H9 (cell line): ENCODE results near the gene ENDOU. TPM values are rescaled to one million over a fixed set of nuclear protein-coding genes. Genes with fewer than 3 reads are reported as not detected.

Experiments
- DNase-seq: peaks from one replicate; pipeline ENCODE4 v3.0.0-alpha.2; 2017
- H2AFZ ChIP-seq: one replicate; pipeline ENCODE4 v1.6.1; 2013; ENCODE audit warnings: mild to moderate bottlenecking, low read length, control low read depth, moderate library complexity
- H2AK5ac ChIP-seq: 2 replicates; pipeline ENCODE4 v1.6.1; 2013; ENCODE audit warnings: low read length, control low read depth, mixed read lengths; ENCODE audit not compliant: insufficient read length
- H2BK120ac ChIP-seq: one replicate; pipeline ENCODE4 v1.6.1; 2013; ENCODE audit warnings: low read depth, mild to moderate bottlenecking, low read length, control low read depth, inconsistent platforms; ENCODE audit not compliant: poor library complexity, severe bottlenecking
- H2BK12ac ChIP-seq: 2 replicates; pipeline ENCODE4 v1.6.1; 2013; ENCODE audit warnings: low read length, control low read depth, mixed read lengths, low read depth; ENCODE audit not compliant: insufficient read length
- H2BK15ac ChIP-seq: 2 replicates; pipeline ENCODE4 v1.6.1; 2013; ENCODE audit warnings: low read depth, low read length, control low read depth
- H2BK20ac ChIP-seq: one replicate; pipeline ENCODE4 v1.6.1; 2013; ENCODE audit warnings: low read depth, mild to moderate bottlenecking, low read length, control low read depth, inconsistent platforms; ENCODE audit not compliant: poor library complexity, severe bottlenecking
- H2BK5ac ChIP-seq: 2 replicates; pipeline ENCODE4 v1.6.1; 2013; ENCODE audit warnings: low read length, control low read depth, mixed read lengths; ENCODE audit not compliant: insufficient read length
- H3K14ac ChIP-seq: 2 replicates; pipeline ENCODE4 v1.6.1; 2013; ENCODE audit warnings: low read length, control low read depth; ENCODE audit not compliant: insufficient read depth
- H3K18ac ChIP-seq: 2 replicates; pipeline ENCODE4 v1.6.1; 2013; ENCODE audit warnings: low read depth, mild to moderate bottlenecking, mixed read lengths, low read length, control low read depth; ENCODE audit not compliant: insufficient read length
- H3K23ac ChIP-seq: 2 replicates; pipeline ENCODE4 v1.6.1; 2013; ENCODE audit warnings: low read length, control low read depth, mixed read lengths, low read depth; ENCODE audit not compliant: insufficient read length
- H3K23me2 ChIP-seq: 2 replicates; pipeline ENCODE4 v1.6.1; 2013; ENCODE audit warnings: low read depth, mild to moderate bottlenecking, mixed read lengths, low read length, control low read depth; ENCODE audit not compliant: insufficient read length, poor library complexity, severe bottlenecking
- H3K27ac ChIP-seq: 2 replicates; pipeline ENCODE4 v1.5.1; 2013; ENCODE audit warnings: low read length, control low read depth, mixed read lengths, low read depth; ENCODE audit not compliant: insufficient read length
- H3K27me3 ChIP-seq: 2 replicates; pipeline ENCODE4 v1.6.1; 2013; ENCODE audit warnings: low read length, control low read depth, inconsistent platforms; ENCODE audit not compliant: insufficient read depth
- H3K4ac ChIP-seq: 2 replicates; pipeline ENCODE4 v1.6.1; 2013; ENCODE audit warnings: low read depth, mild to moderate bottlenecking, control low read depth, inconsistent platforms, low read length, moderate library complexity
- H3K4me1 ChIP-seq: 2 replicates; pipeline ENCODE4 v1.6.1; 2013; ENCODE audit warnings: low read length, control low read depth, inconsistent platforms; ENCODE audit not compliant: insufficient read depth
- H3K4me2 ChIP-seq: 2 replicates; pipeline ENCODE4 v1.6.1; 2013; ENCODE audit warnings: low read length, control low read depth, mixed read lengths; ENCODE audit not compliant: insufficient read length, insufficient read depth
- H3K56ac ChIP-seq: 2 replicates; pipeline ENCODE4 v1.6.1; 2013; ENCODE audit warnings: low read depth, mild to moderate bottlenecking, mixed read lengths, low read length, control low read depth; ENCODE audit not compliant: insufficient read length
- H3K79me1 ChIP-seq: 2 replicates; pipeline ENCODE4 v1.6.1; 2013; ENCODE audit warnings: low read depth, mild to moderate bottlenecking, moderate library complexity, low read length, control low read depth, inconsistent platforms; ENCODE audit not compliant: insufficient read depth, poor library complexity, severe bottlenecking
- H3K79me2 ChIP-seq: 2 replicates; pipeline ENCODE4 v1.6.1; 2013; ENCODE audit warnings: low read length, control low read depth, inconsistent platforms; ENCODE audit not compliant: insufficient read depth
- H3K9ac ChIP-seq: 2 replicates; pipeline ENCODE4 v1.6.1; 2013; ENCODE audit warnings: low read length, control low read depth, mixed read lengths; ENCODE audit not compliant: insufficient read length; ENCODE audit errors: extremely low read depth
- H3K9me3 ChIP-seq: one replicate; pipeline ENCODE4 v1.6.1; 2013; ENCODE audit warnings: low read depth, low read length, inconsistent platforms; ENCODE audit not compliant: control insufficient read depth
- H3T11ph ChIP-seq: one replicate; pipeline ENCODE4 v1.6.1; 2013; ENCODE audit warnings: mild to moderate bottlenecking, low read length, control low read depth, inconsistent platforms
- H4K20me1 ChIP-seq: one replicate; pipeline ENCODE4 v1.6.1; 2013; ENCODE audit not compliant: control insufficient read depth, insufficient read length, insufficient read depth
- H4K5ac ChIP-seq: 2 replicates; pipeline ENCODE4 v1.6.1; 2013; ENCODE audit warnings: low read depth, mild to moderate bottlenecking, mixed read lengths, low read length, control low read depth; ENCODE audit not compliant: insufficient read length
- H4K8ac ChIP-seq: replicated peaks from 2 replicates; pipeline ENCODE4 v1.6.1; 2013; ENCODE audit warnings: low read length, control low read depth, mixed read lengths, low read depth; ENCODE audit not compliant: insufficient read length
- H4K91ac ChIP-seq: 2 replicates; pipeline ENCODE4 v1.6.1; 2013; ENCODE audit warnings: low read depth, mild to moderate bottlenecking, moderate library complexity, mixed read lengths, low read length, control low read depth; ENCODE audit not compliant: insufficient read length
- H3K27ac Mint-ChIP-seq, 3 experiments: 2 replicates in 2 of 3; 3 replicates in 1 of 3; pipeline ENCODE4 v1.8.0; 2020 to 2021; ENCODE audit warnings: mixed read lengths in 3 of 3, mild to moderate bottlenecking in 1 of 3, moderate library complexity in 1 of 3
- H3K27me3 Mint-ChIP-seq: 2 replicates; pipeline ENCODE4 v1.8.0; 2021; ENCODE audit warnings: low read depth, mild to moderate bottlenecking, moderate library complexity, mixed read lengths
- H3K36me3 Mint-ChIP-seq, 3 experiments: 2 replicates in 2 of 3; 3 replicates in 1 of 3; pipeline ENCODE4 v1.8.0; 2020 to 2021; ENCODE audit warnings: low read depth in 3 of 3, mixed read lengths in 3 of 3; ENCODE audit not compliant: insufficient read depth in 1 of 3
- H3K4me1 Mint-ChIP-seq, 2 experiments: 2 replicates each; pipeline ENCODE4 v1.8.0; 2020; ENCODE audit warnings: mixed read lengths in 2 of 2
- H3K4me3 Mint-ChIP-seq, 2 experiments: 2 replicates in 1 of 2; 3 replicates in 1 of 2; pipeline ENCODE4 v1.8.0; 2020 to 2021; ENCODE audit warnings: mild to moderate bottlenecking in 2 of 2, mixed read lengths in 2 of 2, moderate library complexity in 1 of 2
- H3K9me3 Mint-ChIP-seq, 2 experiments: 2 replicates in 1 of 2; 3 replicates in 1 of 2; pipeline ENCODE4 v1.8.0; 2020; ENCODE audit warnings: mild to moderate bottlenecking in 2 of 2, mixed read lengths in 2 of 2, moderate library complexity in 1 of 2
- CTCF ChIP-seq: fragments of 200-600 bp; sonication (generic); conservative IDR thresholded peaks from 3 replicates; pipeline ENCODE4 v1.8.0; 2021; ENCODE audit warnings: antibody characterized with exemption, mild to moderate bottlenecking
- WGBS: extraction: QIAGEN DNeasy Blood & Tissue Kit; methylation state at CpG from one replicate; pipeline ENCODE4 v1.1.7; 2013; ENCODE audit warnings: missing lambda C conversion rate, low lambda C conversion rate, mixed read lengths; ENCODE audit not compliant: insufficient read length; ENCODE audit errors: extremely low coverage; 5-methylcytosine and 5-hydroxymethylcytosine counted together
- total RNA-seq: library from RNA; stranded (reverse); gene quantifications from 2 replicates; pipeline ENCODE4 v1.2.1, GENCODE V29; 2021

The ENDOU gene
- total RNA-seq, 1 experiment from 2014 or later: not detected

GRCh38 chr12:47773858-47774580, 48.7 kb upstream of the ENDOU start:
- peak overlapping the region; percentile 69 for H3K4me2 ChIP-seq
- no peak overlapping the region for H3K4ac ChIP-seq
- H3K79me1 ChIP-seq: no peaks in the 10 kb centered on the region
- no peaks in the 10 kb centered on the region for H3K27me3 ChIP-seq
- no peak overlapping the region for H2BK15ac ChIP-seq
- H2AK5ac ChIP-seq: no peak overlapping the region
- H4K5ac ChIP-seq: no peak overlapping the region
- Mint-ChIP-seq H3K27me3 (peaks cover 22% of the 10 kb centered on the region), H3K27ac (no peak overlapping the region), H3K4me1 (peaks cover 26 to 38% of the 10 kb centered on the region in 2 experiments), H3K4me3 (peak overlapping the region; percentile 81 to 92), H3K36me3 (peaks cover 0 to 1% (median 0%) of the 10 kb centered on the region in 3 experiments; a peak in 2 of 7 replicates), H3K9me3 (no peaks in the 10 kb centered on the region)
- no peaks in the 10 kb centered on the region for H3K79me2 ChIP-seq
- H4K8ac ChIP-seq: no peak overlapping the region
- H3K27ac ChIP-seq: no peak overlapping the region
- H3K23ac ChIP-seq: no peak overlapping the region
- no peak overlapping the region for H3K18ac ChIP-seq
- peaks cover 6% of the 10 kb centered on the region for H3K23me2 ChIP-seq
- H3K14ac ChIP-seq: no peak overlapping the region
- H2BK20ac ChIP-seq: no peak overlapping the region
- no peak for DNase-seq
- H4K20me1 ChIP-seq: peaks cover 2% of the 10 kb centered on the region
- no peak overlapping the region for H3T11ph ChIP-seq
- H2BK5ac ChIP-seq: no peak overlapping the region
- H3K9ac ChIP-seq: no peak overlapping the region
- no peaks in the 10 kb centered on the region for H3K9me3 ChIP-seq
- no peak overlapping the region for H2BK12ac ChIP-seq
- H4K91ac ChIP-seq: no peak overlapping the region
- H3K4me1 ChIP-seq: peaks cover 3% of the 10 kb centered on the region; the same call in 1 of the 2 replicates
- no peak overlapping the region for H2BK120ac ChIP-seq
- H2AFZ ChIP-seq: no peak overlapping the region
- no peak overlapping the region for H3K56ac ChIP-seq
- no peak for TF ChIP-seq CTCF
- no CpG with 5 or more reads among the region's 14 CpGs for WGBS
